ENCODE results near the gene MRM2.

MRM2 gene

GRCh38 chr7:2195400-2196246, 46.4 kb downstream of the MRM2 start:
- no peak for DNase-seq (ENCODE audit: low spot score)
- no peak for TF ChIP-seq CTCF (IDR thresholded peaks at IDR 0.05; ENCODE audit: extremely low read depth, missing control alignments)

GRCh38 chr7:2193575-2194305, 48.3 kb downstream of the MRM2 start:
- DNase-seq (ENCODE audit: low spot score), result no peak
- no peak for TF ChIP-seq CTCF (IDR thresholded peaks at IDR 0.05; ENCODE audit: extremely low read depth, missing control alignments)

GRCh38 chr7:2192831-2193534, 49.0 kb downstream of the MRM2 start:
- TF ChIP-seq CTCF (IDR thresholded peaks at IDR 0.05; ENCODE audit: extremely low read depth, missing control alignments), result no peak
- no peak for DNase-seq (ENCODE audit: low spot score)

- no peak for TF ChIP-seq CTCF (IDR thresholded peaks at IDR 0.05; ENCODE audit: extremely low read depth, missing control alignments)
- no peak for DNase-seq (ENCODE audit: low spot score)
Observed at GRCh38 chr7:2191016-2191415, 51.0 kb downstream of the MRM2 start.

- DNase-seq (ENCODE audit: low spot score), result no peak
- TF ChIP-seq CTCF (IDR thresholded peaks at IDR 0.05; ENCODE audit: extremely low read depth, missing control alignments), result no peak
Observed at GRCh38 chr7:2190531-2190930, 51.5 kb downstream of the MRM2 start.

- DNase-seq (ENCODE audit: low spot score), result no peak
- TF ChIP-seq CTCF (IDR thresholded peaks at IDR 0.05; ENCODE audit: extremely low read depth, missing control alignments), result no peak
Observed at GRCh38 chr7:2186166-2186565, 55.8 kb downstream of the MRM2 start.

GRCh38 chr7:2185715-2186114, 56.3 kb downstream of the MRM2 start:
- no peak for DNase-seq (ENCODE audit: low spot score)

More at GRCh38 chr7:2185715-2186114, 56.3 kb downstream of the MRM2 start:
- TF ChIP-seq CTCF (IDR thresholded peaks at IDR 0.05; ENCODE audit: extremely low read depth, missing control alignments), result no peak

Data from GM20000 (cell line).